Mucosa of descending colon (tissue), 3 donors: ENCODE data around the gene ITGAE. TPM values are rescaled to one million over a fixed set of nuclear protein-coding genes. Genes with fewer than 3 reads are reported as not detected.
A peak's percentile ranks its signal among the peaks of the same experiment; 100 is the strongest.
"Not testable (repeated sequence)": the region's sequence is repeated elsewhere in the genome, so short reads cannot be mapped to it uniquely, and the experiment has no call there.

Experiments used
- ATAC-seq: fragments of 200-7000 bp; cut with Tn5 transposase; one replicate; pipeline ENCODE4 v1.9.1; 2020; ENCODE audit warnings: mild to moderate bottlenecking, moderate library complexity
- DNase-seq, 3 donors: peaks; one replicate each; pipeline ENCODE4 v3.0.0-alpha.2; 2020
- H3K36me3 ChIP-seq: fragments of 200-600 bp; one replicate; pipeline ENCODE4 v1.8.0; 2021; ENCODE audit warnings: low read depth, mild to moderate bottlenecking
- H3K4me1 ChIP-seq: fragments of 200-600 bp; one replicate; pipeline ENCODE4 v1.8.0; 2021; ENCODE audit warnings: low read depth, mild to moderate bottlenecking
- H3K4me3 ChIP-seq: fragments of 200-600 bp; one replicate; pipeline ENCODE4 v1.8.0; 2021; ENCODE audit warnings: mild to moderate bottlenecking
- H3K9me3 ChIP-seq: fragments of 200-600 bp; one replicate; pipeline ENCODE4 v1.8.0; 2021; ENCODE audit warnings: mild to moderate bottlenecking
- CTCF ChIP-seq: fragments of 200-600 bp; IDR thresholded peaks from one replicate; pipeline ENCODE4 v1.8.0; 2022; ENCODE audit warnings: antibody characterized with exemption, mild to moderate bottlenecking
- intact Hi-C, 2 donors: fragments of 100-400 bp; cut with DNase I in 1 of 2; cut with micrococcal nuclease in 1 of 2; formaldehyde crosslinking; loops; one replicate each; pipeline versions ENCODE4 v1.11.0 to v1.11.1; 2022; cut with DNase I, micrococcal nuclease
- total RNA-seq, 3 donors: library from RNA; stranded (reverse); fragmentation: NEBNext Ultra II Directional in 2 of 3; extraction: Animal tissue kit (Norgen Biotek cat#: 25700) in 2 of 3; gene quantifications; one replicate each; pipeline versions ENCODE4 v1.2.1 to v1.2.4, GENCODE V29; 2021 to 2023
- donor health status: DM: no; HTN: no; CAD: no; lungs with moderate emphysema.
- donor health status: DM: no; HTN: no; CAD: no.
- donor health status: DM: no; HTN: yes; CAD: no.

Gene ITGAE
- total RNA-seq, 3 donors from 2014 or later: 17.2 to 24.1 (median 17.6) TPM

GRCh38 chr17:3704931-3705717, 95.9 kb downstream of the ITGAE start:
- DNase-seq (peak in 1 of 3 donors; percentile 4), ATAC-seq (no peak)
- Histone ChIP-seq H3K36me3 (no peaks in the 10 kb centered on the region), H3K4me1 (no peaks in the 10 kb centered on the region), H3K4me3 (no peak overlapping the region), H3K9me3 (no peaks in the 10 kb centered on the region)
- TF ChIP-seq CTCF: no peak
- intact Hi-C loops: no loop called here

- H3K4me3 ChIP-seq, intact Hi-C loops, ATAC-seq, H3K9me3 ChIP-seq, H3K4me1 ChIP-seq, H3K36me3 ChIP-seq, DNase-seq: not testable (repeated sequence)
Measured at GRCh38 chr17:3702041-3702539, 98.9 kb downstream of the ITGAE start.

DNA sequence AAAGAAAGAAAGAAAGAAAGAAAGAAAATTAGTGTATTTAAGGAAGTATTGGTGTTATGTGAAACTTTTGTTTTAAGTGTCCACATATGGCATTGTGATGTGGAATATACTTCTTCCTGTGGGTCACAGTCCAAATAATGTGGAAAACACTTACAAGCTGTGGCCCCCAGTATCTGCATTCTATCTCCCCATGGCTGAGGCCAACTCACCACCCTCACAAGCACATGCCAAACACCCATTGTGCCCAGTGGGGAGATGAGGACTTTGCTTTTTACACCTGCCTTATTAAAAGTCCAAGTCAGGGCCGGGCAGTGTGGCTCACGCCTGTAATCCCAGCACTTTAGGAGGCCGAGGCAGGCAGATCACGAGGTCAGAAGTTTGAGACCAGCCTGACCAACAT, 101.0 kb downstream of the ITGAE start:
- no peak for ATAC-seq
- H3K4me3 ChIP-seq: no peak overlapping the region
- no peak for TF ChIP-seq CTCF
- peaks cover 6% of the 10 kb centered on the region for H3K9me3 ChIP-seq
- no peak for DNase-seq
- intact Hi-C loops: no loop called here
- H3K4me1 ChIP-seq: peaks cover 8% of the 10 kb centered on the region
- no peaks in the 10 kb centered on the region for H3K36me3 ChIP-seq

- Histone ChIP-seq H3K9me3 (peaks cover 6% of the 10 kb centered on the region), H3K36me3 (no peaks in the 10 kb centered on the region), H3K4me1 (peaks cover 8% of the 10 kb centered on the region), H3K4me3 (no peak overlapping the region)
- TF ChIP-seq CTCF: no peak
- intact Hi-C loops: no loop called here
- DNase-seq (no peak), ATAC-seq (no peak)
Measured at GRCh38 chr17:3698139-3698538, 102.8 kb downstream of the ITGAE start.

DNA sequence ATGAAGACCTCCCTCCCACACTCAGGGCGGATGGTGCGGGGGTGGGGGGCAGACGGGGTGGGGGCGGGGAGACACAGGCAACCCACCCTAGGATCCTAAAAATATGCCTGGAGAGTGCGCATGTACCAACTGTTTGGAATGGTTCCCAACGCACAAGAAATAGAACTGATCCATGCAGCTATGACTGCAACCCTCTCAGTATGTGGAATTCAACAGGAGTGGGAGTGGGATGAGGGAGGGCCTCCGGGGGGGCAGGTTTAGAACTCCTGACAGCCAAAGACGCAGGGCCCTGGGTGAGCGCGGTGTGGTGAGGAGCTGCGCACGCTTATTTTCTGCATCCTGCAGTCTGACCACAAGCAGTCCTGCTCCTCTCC, 103.9 kb downstream of the ITGAE start:
- peaks cover 8% of the 10 kb centered on the region for H3K4me1 ChIP-seq
- no peak overlapping the region for H3K4me3 ChIP-seq
- H3K9me3 ChIP-seq: peaks cover 6% of the 10 kb centered on the region
- TF ChIP-seq CTCF: no peak
- ATAC-seq: no peak
- no peaks in the 10 kb centered on the region for H3K36me3 ChIP-seq
- DNase-seq: no peak
- intact Hi-C loops: no loop called here

DNA sequence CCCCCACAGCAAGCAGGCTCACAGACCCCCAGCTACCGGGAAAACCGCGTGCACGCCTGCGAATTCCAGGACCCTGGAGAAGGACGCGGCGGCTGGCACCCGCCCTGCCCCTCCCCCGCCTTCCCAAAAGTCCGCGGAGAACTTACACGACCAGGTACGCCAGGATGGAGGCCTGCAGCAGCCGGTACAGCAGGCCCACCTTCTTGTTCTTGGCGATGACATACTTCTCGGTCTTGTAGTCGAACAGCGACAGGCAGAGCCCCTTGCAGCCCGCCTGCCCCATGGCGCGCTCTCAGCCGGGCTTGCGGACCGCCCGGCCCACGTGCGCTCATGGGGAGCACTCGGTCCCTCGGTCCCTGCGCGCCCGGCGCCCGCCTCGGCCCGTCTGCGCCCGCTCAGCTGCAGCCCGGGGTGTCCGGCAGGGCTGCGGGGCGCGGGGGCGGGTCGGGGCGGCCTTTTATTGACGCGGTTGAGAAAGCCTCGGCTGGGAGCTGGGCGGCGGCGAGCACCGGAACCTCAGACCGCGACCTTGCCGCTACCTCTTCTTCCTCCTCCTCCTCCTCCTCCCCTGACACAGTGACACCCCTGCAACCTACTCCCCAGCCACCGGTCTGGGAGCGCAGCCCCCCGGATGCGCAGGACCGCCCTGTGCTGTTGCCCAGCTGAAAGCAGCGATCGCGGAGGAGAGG, 105.1 kb downstream of the ITGAE start, which contains the start of gene P2RX5:
Gene P2RX5, minus strand, starts transcription at position 433 of the 689 bp plus-strand sequence. Its CDS starts 150 bp downstream, at position 283.
- no peak for TF ChIP-seq CTCF
- H3K4me3 ChIP-seq: no peak within 1 kb of the TSS
- intact Hi-C loops: no loop called here
- peaks cover 8% of the 10 kb centered on the region for H3K4me1 ChIP-seq
- DNase-seq (peak in 2 of 3 donors; percentile 51 to 81), ATAC-seq (peak; percentile 75)
- peaks cover 6% of the 10 kb centered on the region for H3K9me3 ChIP-seq
- no peaks in the 10 kb centered on the region for H3K36me3 ChIP-seq
